ENCODE data around the gene NT5C.
A peak's percentile ranks its signal among the peaks of the same experiment; 100 is the strongest.
"Not testable (repeated sequence)": the region's sequence is repeated elsewhere in the genome, so short reads cannot be mapped to it uniquely, and the experiment has no call there.

The NT5C gene

GRCh38 chr17:75131278-75132017 is at the start of gene NT5C:
NT5C (minus strand) TSS chr17:75131742; CDS start chr17:75131707, 35 bp downstream.
- DNase-seq = peak; percentile 92

DNA sequence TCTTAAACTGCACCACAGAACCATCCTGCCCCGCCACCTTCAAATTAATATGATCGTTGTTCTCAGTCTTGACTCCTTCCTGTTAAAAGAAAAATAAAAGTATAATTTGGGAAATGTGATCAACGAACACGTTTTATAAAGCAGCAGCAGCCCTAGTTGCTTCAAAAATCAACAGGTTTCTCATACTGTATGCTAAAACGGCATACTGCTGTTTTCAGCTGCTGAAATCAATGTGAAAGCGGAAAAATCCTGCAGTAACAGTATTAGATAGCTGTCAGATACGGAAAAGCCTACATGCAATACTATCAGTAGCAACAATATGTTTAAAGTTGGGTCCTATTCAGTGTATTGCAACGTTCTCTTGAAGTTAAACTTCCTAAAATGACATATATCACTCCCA is 49.6 kb upstream of the NT5C start:
- no peak for DNase-seq

DNA sequence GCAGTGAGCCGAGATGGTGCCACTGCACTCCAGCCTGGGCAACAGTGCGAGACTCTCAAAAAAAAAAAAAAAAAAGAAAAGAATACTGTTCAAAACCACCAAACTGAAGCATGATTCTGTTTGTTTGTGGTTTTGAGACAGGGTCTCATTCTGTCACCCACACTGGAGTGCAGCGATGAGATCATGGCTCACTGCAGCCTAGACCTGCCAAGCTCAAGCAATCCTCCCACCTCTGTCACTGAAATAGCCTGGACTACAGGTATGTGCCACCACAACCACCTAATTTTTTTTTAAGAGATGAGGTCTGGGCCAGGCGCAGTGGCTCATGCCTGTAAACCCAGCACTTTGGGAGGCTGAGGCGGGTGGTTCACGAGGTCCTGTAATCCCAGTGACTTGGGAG is 46.9 kb upstream of the NT5C start:
- no peak for DNase-seq

- no peak for DNase-seq
Measured at GRCh38 chr17:75176625-75177024, 45.1 kb upstream of the NT5C start.

GRCh38 chr17:75174996-75175395 is 43.5 kb upstream of the NT5C start:
- no peak for DNase-seq

- no peak for DNase-seq
Measured at GRCh38 chr17:75173526-75173925, 42.0 kb upstream of the NT5C start.

DNA sequence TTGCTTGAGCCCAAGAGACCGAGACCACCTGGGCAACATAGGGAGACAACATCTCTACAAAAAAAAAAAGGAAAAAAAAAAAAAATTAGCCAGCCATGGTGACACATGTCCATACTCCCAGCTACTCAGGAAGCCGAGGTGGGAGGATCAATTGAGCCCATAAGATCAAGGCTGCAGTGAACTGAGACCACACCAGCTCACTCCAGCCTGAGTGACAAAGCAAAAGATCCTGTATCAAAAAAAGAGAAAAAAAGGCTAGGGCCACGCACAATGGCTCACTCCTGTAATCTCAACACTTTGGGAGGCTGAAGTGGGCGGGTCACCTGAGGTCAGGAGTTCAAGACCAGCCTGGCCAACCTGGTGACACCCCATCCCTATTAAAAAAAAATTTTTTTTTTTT is 37.5 kb upstream of the NT5C start:
- no peak for DNase-seq

DNA sequence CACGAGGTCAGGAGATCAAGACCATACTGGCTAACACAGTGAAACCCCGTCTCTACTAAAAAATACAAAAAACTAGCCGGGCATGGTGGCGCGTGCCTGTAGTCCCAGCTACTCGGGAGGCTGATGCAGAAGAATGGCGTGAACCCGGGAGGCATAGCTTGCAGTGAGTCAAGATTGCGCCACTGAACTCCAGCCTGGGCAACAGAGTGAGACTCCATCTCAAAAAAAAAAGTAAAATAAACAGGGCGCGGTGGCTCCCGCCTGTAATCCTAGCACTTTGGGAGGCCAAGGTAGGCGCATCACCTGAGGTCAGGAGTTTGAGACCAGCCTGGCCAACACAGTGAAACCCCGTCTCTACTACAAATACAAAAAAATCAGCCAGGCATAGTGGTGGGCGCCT is 33.1 kb upstream of the NT5C start:
- DNase-seq = not testable (repeated sequence)

- DNase-seq = no peak
Measured at GRCh38 chr17:75163074-75163473, 31.5 kb upstream of the NT5C start.

- no peak for DNase-seq
Measured at GRCh38 chr17:75160211-75160610, 28.7 kb upstream of the NT5C start.

GRCh38 chr17:75159196-75160031 is 27.9 kb upstream of the NT5C start:
- peak; percentile 37 for DNase-seq

DNA sequence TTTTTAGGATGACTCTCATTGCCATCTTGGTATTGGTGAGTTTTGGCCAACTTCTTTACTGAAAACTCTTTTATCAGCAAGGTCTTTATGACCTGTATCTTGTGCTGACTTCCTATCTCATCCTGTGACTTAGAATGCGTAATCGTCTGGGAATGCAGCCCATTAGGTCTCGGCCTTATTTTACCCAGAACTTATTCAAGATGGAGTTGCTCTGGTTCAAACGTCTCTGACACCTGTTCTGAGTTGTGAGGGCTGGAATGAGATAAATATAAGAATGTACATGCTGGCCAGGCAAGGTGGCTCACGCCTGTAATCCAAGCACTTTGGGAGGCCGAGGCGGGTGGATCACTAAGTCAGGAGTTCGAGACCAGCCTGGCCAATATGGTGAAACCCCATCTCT is 26.9 kb upstream of the NT5C start:
- DNase-seq = not testable (repeated sequence)

GRCh38 chr17:75155191-75155601 is 23.7 kb upstream of the NT5C start:
- DNase-seq = peak; percentile 42

DNA sequence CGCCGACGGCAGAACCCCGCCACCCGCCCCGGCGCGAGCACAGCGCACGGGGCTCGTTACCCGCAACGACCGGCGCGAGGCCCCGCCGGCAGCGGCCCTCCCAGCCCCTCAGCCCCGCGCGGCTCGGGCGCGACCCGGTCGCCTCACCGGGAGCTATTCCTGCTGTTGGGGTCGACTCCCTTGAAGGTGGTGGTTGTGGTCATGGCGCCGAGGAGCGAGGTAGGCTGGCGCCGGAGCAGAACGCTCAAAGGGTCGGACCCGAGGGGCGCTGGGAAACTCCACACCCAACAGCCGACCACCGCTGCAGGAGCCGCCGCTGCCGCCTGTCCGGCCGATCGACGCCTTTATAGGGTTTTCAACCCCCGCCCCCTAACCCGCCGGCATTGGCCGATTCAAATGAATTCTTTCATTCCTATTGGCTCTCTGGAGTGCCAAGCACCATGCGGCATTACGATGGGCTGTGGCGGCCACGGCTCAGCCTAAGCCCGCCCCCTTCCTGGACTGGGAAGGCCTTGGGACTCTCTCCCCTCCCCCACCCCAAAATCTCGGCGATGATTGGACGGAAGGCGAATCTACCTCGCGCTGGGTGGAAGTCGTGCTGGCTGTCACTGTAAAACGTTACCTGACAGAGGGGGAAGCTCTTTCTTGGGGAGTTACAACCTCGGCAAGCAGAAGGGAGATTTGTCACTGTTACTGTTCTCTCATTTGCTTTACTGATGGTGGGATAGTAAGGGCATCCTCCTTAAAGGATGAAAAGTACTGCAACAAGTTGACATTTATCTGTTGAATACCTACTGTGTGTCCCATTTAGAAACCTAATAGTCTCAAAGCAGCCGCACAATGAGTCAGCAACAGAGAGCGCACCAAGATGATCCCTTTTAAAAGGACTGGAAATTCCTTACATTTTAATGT is 22.9 kb upstream of the NT5C start, which contains the start of gene JPT1:
TSS of gene JPT1 (minus strand) at position 318 of the 912 bp plus-strand sequence. CDS start at position 203, 115 bp downstream.
- peak; percentile 100 for DNase-seq

GRCh38 chr17:75153780-75154194 is 22.2 kb upstream of the NT5C start:
- DNase-seq = peak; percentile 60

GRCh38 chr17:75152922-75153779 is 21.6 kb upstream of the NT5C start:
- DNase-seq = peak; percentile 79

GRCh38 chr17:75152523-75152921 is 21.0 kb upstream of the NT5C start:
- no peak for DNase-seq

- no peak for DNase-seq
Measured at GRCh38 chr17:75151930-75152329, 20.4 kb upstream of the NT5C start.

GRCh38 chr17:75147878-75148546 is 16.5 kb upstream of the NT5C start:
- no peak for DNase-seq

DNA sequence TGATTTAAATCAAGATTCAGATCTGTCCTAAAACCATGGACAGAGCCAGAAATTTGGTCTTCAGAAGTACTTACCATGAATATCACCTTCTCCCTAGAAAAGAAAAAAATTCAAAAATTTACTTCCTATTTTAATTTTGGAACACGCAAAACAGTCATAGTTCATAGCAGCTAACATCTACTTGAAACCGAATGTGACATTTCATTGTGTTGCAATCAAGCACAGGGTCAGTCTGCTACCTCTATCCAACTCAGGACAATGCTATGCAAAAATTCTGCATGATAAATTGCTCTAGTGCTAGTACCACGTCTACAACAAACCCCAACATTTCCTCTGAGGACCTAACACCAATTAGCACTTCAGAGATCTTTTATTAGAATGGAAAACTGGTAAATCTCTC is 15.1 kb upstream of the NT5C start:
- no peak for DNase-seq

- no peak for DNase-seq
Measured at GRCh38 chr17:75144816-75145512, 13.4 kb upstream of the NT5C start.
